GM12801 (cell line): ENCODE data around the gene GALNT17.

ENCODE experiments used
- CTCF ChIP-seq: IDR thresholded peaks from one replicate; pipeline ENCODE4 v1.5.1; 2011; ENCODE audit warnings: control low read depth; ENCODE audit not compliant: insufficient read length; ENCODE audit errors: extremely low read depth

The GALNT17 gene

GRCh38 chr7:71707041-71707440 lies 575.1 kb downstream of the GALNT17 start:
- no peak for TF ChIP-seq CTCF

GRCh38 chr7:71708710-71709109 lies 576.8 kb downstream of the GALNT17 start:
- no peak for TF ChIP-seq CTCF

- no peak for TF ChIP-seq CTCF
Observed at GRCh38 chr7:71710442-71710841, 578.5 kb downstream of the GALNT17 start.

- TF ChIP-seq CTCF = no peak
Observed at GRCh38 chr7:71712653-71713180, 580.8 kb downstream of the GALNT17 start.

GRCh38 chr7:71716690-71717089 lies 584.7 kb downstream of the GALNT17 start:
- TF ChIP-seq CTCF = no peak

- no peak for TF ChIP-seq CTCF
Observed at GRCh38 chr7:71718563-71718962, 586.6 kb downstream of the GALNT17 start.

GRCh38 chr7:71721742-71722141 lies 589.8 kb downstream of the GALNT17 start:
- no peak for TF ChIP-seq CTCF

- TF ChIP-seq CTCF = no peak
Observed at GRCh38 chr7:71723859-71724258, 591.9 kb downstream of the GALNT17 start.
